LNCAP (cell line): Measurements from ENCODE around the gene RAPGEFL1.
A peak's percentile ranks its signal among the peaks of the same experiment; 100 is the strongest.

ENCODE experiments used
- TF ChIP-seq, protein P1 (sequence below): fragments of 450-650 bp; IDR thresholded peaks from 2 replicates; pipeline ENCODE4 v1.5.1; 2017; ENCODE audit warnings: mild to moderate bottlenecking

Gene RAPGEFL1

DNA sequence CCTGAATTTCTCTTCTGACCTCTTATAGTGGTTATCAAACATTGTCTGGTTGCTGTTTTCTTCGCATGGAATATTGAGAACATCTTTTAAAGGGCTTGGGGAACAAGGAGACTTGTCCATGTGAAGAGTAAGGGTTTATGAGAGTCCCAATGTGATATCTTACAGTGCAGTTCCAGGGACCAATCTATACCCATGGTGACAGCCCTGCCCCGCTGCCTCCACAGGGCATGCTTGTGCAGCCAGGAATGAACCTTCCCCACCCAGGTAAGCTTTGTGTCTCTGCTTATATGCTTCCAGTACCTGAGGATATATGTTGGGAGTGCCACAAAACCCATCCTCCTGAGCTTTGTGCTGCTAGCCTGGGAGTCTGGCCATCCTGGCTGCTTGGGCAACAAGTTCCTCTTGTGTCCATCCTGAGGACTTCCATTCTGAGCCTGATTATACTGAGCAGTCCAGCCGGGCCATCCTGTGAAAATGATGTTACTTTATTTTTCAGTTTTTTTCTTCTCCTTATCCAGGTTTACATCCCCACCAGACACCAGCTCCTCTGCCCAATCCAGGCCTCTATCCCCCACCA, 9.5 kb upstream of the RAPGEFL1 start:
- TF ChIP-seq, protein P1, sequence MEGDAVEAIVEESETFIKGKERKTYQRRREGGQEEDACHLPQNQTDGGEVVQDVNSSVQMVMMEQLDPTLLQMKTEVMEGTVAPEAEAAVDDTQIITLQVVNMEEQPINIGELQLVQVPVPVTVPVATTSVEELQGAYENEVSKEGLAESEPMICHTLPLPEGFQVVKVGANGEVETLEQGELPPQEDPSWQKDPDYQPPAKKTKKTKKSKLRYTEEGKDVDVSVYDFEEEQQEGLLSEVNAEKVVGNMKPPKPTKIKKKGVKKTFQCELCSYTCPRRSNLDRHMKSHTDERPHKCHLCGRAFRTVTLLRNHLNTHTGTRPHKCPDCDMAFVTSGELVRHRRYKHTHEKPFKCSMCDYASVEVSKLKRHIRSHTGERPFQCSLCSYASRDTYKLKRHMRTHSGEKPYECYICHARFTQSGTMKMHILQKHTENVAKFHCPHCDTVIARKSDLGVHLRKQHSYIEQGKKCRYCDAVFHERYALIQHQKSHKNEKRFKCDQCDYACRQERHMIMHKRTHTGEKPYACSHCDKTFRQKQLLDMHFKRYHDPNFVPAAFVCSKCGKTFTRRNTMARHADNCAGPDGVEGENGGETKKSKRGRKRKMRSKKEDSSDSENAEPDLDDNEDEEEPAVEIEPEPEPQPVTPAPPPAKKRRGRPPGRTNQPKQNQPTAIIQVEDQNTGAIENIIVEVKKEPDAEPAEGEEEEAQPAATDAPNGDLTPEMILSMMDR = no peak

DNA sequence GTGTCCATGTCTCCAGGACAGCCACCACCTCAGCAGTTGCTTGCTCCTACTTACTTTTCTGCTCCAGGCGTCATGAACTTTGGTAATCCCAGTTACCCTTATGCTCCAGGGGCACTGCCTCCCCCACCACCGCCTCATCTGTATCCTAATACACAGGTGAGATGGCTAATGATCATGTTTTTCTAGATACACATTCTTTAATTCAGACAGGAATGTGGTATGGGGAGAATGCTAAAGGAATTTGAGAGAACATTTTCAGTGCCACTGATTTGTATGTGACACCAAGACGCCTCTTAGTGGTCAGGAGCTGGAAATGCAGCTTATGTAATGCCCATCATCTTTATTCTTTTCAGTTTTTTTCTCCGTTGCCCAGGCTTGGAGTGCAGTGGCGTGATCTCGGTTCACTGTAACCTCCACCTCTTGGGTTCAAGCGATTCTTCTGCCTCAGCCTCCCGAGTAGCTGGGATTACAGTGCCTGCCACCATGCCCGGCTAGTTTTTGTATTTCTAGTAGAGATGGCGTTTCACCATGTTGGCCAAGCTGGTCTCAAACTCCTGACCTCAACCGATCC, 8.9 kb upstream of the RAPGEFL1 start:
- TF ChIP-seq, protein P1 = peak; percentile 77

DNA sequence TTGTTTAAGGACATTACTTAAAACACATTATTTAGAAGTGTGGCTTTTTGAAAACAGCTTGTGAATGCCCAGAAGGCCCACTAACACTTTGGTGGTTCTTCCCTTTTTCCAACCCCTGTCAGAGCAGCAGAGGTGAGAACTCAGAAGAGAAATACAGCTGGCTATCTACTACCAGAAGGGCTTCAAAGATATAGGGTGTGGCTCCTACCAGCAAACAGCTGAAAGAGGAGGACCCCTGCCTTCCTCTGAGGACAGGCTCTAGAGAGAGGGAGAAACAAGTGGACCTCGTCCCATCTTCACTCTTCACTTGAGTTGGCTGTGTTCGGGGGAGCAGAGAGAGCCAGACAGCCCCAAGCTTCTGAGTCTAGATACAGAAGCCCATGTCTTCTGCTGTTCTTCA, 6.9 kb upstream of the RAPGEFL1 start:
- TF ChIP-seq, protein P1 = no peak

DNA sequence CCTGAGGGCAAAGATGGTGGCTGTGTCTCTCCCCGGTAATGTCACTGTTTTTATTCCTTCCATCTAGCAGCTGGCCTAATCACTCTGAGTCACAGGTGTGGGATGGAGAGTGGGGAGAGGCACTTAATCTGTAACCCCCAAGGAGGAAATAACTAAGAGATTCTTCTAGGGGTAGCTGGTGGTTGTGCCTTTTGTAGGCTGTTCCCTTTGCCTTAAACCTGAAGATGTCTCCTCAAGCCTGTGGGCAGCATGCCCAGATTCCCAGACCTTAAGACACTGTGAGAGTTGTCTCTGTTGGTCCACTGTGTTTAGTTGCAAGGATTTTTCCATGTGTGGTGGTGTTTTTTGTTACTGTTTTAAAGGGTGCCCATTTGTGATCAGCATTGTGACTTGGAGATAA, 5.5 kb upstream of the RAPGEFL1 start:
- TF ChIP-seq, protein P1 = no peak

DNA sequence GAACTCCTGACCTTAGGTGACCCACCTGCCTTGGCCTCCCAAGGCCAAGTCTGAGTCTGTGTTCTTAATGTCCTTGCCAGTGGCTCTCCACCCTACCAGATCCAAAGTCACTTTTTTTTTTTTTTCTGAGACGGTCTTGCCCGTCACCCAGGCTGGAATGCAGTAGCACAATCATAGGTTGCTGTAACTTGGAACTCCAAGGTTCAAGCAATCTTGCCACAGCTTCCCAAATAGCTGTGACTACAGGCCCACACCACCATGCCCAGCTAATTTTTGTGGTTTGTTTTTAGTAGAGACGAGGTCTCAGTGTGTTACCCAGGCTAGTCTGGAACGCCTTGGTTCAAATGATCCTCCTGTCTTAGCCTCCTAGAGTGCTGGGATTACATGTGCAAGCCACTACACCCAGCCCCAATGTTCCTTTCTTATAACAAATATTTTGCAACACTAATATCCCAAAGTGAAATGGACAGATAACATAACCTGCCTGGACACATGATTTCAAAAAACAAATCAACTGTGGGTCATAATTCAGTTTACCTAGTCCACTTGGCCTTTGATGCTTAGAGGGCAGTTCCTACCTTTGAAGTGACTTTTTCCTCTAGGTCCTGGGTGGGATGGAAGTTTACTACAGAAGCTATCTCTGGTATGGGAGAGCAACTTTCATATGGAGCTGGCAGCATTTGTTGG, 4.0 kb upstream of the RAPGEFL1 start:
- TF ChIP-seq, protein P1 = no peak

- TF ChIP-seq, protein P1 = no peak
These were observed 3.5 kb upstream of the RAPGEFL1 start for GRCh38 chr17:40173778-40174135.

DNA sequence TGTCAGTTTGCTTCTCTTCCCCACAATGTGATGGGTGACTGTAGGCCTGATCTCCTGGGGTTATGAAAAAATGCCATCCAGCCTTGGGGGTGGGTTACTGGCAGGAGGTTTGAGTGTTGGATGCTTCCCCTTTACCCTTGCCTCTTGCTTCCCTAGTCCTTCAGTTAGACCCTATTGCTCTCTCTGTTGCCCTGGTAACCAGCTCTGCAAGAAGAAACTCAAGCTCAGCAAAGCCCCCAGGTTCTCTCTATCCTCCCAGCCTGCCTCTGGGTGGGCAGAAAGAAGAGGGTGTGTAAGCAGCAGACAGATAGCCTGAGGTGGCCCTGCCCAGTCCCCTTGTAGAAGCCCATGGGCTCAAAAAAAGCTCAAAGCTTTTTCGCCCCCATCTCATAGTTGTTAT, 2.8 kb upstream of the RAPGEFL1 start:
- TF ChIP-seq, protein P1 = no peak
